Measurements from ENCODE around the gene CLDN16.

CLDN16 gene

GRCh38 chr3:190455828-190456227 is 67.9 kb downstream of the CLDN16 start:
- TF ChIP-seq CTCF (IDR thresholded peaks at IDR 0.05; ENCODE audit: insufficient read depth, low read depth, low read length, missing control alignments) = no peak
- DNase-seq (ENCODE audit: low read depth) = no peak
- H3K4me3 ChIP-seq (ENCODE audit: low read depth, low read length) = no peak overlapping the region

GRCh38 chr3:190456770-190457169 is 68.8 kb downstream of the CLDN16 start:
- TF ChIP-seq CTCF (IDR thresholded peaks at IDR 0.05; ENCODE audit: insufficient read depth, low read depth, low read length, missing control alignments) = no peak
- no peak overlapping the region for H3K4me3 ChIP-seq (ENCODE audit: low read depth, low read length)
- no peak for DNase-seq (ENCODE audit: low read depth)

- TF ChIP-seq CTCF (IDR thresholded peaks at IDR 0.05; ENCODE audit: insufficient read depth, low read depth, low read length, missing control alignments) = no peak
- no peak for DNase-seq (ENCODE audit: low read depth)
- H3K4me3 ChIP-seq (ENCODE audit: low read depth, low read length) = no peak overlapping the region
These were observed 70.1 kb downstream of the CLDN16 start for GRCh38 chr3:190458040-190458439.

Data from GM12865 (cell line).